Esophagus squamous epithelium (tissue), 4 donors: ENCODE measurements around the gene CFAP410.

Source experiments
- POLR2A ChIP-seq, 4 donors: fragments of 450-650 bp; IDR thresholded peaks; one replicate each; pipeline ENCODE4 v1.6.1; 2017; ENCODE audit warnings: antibody characterized with exemption in 4 of 4, mild to moderate bottlenecking in 4 of 4, moderate library complexity in 3 of 4
- TF ChIP-seq, protein P1 (sequence below), 6 experiments: fragments of 450-650 bp in 4 of 6; fragments of 200-600 bp in 2 of 6; sonication (generic) in 2 of 6; IDR thresholded peaks; one replicate each; pipeline ENCODE4 v1.5.1; 2016 to 2019; ENCODE audit warnings: antibody characterized with exemption in 6 of 6, mild to moderate bottlenecking in 4 of 6, moderate library complexity in 4 of 6

DNA sequence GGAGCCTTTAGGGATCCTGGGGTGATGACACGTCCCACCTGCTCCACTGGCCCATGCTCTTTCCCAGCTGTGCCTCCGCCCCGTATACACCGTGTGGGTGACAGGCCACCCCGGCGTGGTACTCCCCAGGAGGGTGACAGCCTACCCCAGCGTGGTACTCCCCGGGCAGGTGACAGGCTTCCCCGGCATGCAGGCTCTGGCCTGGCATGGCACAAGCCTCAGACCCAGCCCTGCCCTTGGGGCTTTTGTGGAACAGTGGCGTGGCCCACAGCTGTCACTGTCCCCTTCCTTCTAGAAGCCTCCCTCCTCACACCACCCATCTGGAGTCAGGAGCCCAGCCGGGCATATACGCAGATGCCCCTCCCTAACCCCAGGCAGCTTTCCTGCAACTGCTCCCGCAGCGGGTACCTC is 44.0 kb downstream of the CFAP410 start:
- TF ChIP-seq, protein P1, sequence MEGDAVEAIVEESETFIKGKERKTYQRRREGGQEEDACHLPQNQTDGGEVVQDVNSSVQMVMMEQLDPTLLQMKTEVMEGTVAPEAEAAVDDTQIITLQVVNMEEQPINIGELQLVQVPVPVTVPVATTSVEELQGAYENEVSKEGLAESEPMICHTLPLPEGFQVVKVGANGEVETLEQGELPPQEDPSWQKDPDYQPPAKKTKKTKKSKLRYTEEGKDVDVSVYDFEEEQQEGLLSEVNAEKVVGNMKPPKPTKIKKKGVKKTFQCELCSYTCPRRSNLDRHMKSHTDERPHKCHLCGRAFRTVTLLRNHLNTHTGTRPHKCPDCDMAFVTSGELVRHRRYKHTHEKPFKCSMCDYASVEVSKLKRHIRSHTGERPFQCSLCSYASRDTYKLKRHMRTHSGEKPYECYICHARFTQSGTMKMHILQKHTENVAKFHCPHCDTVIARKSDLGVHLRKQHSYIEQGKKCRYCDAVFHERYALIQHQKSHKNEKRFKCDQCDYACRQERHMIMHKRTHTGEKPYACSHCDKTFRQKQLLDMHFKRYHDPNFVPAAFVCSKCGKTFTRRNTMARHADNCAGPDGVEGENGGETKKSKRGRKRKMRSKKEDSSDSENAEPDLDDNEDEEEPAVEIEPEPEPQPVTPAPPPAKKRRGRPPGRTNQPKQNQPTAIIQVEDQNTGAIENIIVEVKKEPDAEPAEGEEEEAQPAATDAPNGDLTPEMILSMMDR (IDR thresholded peaks at IDR 0.05): no peak
- TF ChIP-seq POLR2A (IDR thresholded peaks at IDR 0.05): no peak
